Measurements from ENCODE around the gene TAC4.
A peak's percentile ranks its signal among the peaks of the same experiment; 100 is the strongest.

The TAC4 gene

DNA sequence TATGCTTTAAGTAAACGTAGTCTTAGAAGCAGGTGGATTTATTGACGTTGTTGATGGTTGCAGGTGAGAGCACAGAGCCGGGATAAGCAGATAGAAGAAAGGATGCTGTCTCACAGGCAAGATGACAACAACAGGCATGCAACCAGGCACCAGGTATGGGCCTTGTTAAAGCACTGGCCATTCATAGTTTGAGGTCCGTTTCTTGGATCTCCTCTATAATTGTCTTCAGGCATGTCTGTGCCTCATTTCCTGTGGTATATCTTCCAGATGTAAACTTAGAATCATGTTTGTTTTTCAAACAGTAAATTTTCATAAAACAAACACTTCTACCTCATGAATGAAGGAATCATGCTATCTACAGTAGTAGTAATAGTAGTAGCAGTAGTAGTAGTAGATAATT, 38.8 kb downstream of the TAC4 start:
- DNase-seq (ENCODE audit: low spot score) = no peak

- no peak for DNase-seq (ENCODE audit: low spot score)
Measured at GRCh38 chr17:49798738-49799137, 49.1 kb downstream of the TAC4 start.

- no peak for DNase-seq (ENCODE audit: low spot score)
Measured at GRCh38 chr17:49798182-49798581, 49.7 kb downstream of the TAC4 start.

- no peak for DNase-seq (ENCODE audit: low spot score)
Measured at GRCh38 chr17:49795372-49795771, 52.5 kb downstream of the TAC4 start.

DNA sequence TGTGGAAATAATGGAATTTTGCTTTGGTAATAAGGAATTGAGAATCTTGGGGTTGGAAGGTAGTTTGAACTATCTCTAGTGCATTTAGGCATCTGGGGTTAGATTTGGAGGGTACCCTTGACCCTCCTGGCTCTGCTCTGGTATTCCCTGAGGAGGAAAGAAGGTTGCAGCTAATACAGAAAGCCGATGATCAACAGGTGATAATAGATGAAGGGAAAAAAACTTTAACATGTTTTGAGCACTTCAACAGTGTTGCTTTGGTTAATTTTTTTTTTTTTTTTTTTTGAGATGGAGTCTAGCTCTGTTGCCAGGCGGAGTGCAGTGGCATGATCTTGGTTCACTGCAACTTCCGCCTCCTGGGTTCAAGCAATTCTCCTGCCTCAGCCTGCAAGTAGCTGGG, 54.6 kb downstream of the TAC4 start:
- DNase-seq (ENCODE audit: low spot score) = no peak

DNA sequence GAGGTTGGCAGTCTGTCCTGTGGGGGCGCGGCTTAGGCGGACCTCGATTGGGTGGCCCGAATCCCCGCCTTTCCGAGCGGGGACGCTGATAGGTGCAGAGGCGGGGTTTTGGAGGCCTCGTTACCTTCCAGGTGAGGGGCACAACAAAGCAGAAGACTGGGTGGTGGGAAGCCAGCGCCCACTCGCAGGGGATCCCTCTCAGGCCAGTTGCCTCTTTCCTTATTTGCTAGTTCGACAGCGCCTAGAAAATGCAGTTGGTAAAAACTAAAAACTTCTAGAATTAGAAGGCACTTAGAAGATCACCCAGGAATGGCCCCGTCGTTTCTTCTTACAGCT, 58.7 kb downstream of the TAC4 start:
- no peak for DNase-seq (ENCODE audit: low spot score)

DNA sequence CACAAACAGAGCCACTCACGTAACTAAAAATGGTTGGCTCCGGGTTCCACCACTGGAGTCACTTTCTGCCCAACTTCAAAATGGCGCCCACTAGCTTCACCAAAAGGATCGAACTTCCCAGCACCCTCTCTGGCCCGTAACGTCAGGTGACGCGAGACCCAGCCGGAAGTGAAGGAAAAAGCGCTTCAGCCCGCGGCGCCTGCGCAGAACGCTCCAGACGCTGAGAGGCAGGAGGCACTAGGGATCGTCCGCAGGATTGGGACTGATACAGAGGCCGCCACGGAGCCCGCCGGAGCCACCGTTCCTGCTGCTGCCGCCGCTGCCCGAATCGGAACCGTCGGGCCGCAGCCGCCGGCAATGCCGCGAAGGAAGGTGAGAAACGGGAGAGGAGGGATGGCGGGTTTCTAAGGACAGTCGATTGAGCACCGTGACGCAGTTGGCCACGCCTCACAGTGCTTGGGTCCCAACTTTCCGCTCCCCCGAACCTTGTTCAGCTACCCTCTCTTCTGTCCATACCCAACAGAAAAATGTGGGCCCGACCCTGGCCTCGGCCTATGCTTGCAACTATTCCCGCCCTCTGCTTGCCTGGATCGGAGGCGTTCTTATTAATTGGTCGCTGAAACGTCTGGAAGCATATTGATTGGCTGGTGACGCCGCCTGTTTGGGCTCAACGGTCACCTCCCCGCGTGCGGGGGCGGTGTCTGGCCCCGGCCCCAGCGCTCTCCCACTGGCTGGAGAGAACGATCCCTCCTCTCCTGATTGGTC, 59.2 kb downstream of the TAC4 start, which contains the start of gene KAT7:
KAT7 (plus strand) TSS at position 204 of the 765 bp plus-strand sequence; CDS start at position 358, 154 bp downstream.
- DNase-seq (ENCODE audit: low spot score) = peak; percentile 88
